H9 (cell line): ENCODE results near the gene GADD45A. TPM values are rescaled to one million over a fixed set of nuclear protein-coding genes. Genes with fewer than 3 reads are reported as not detected.

Source experiments
- DNase-seq: peaks from one replicate; pipeline ENCODE4 v3.0.0-alpha.2; 2017
- H2AFZ ChIP-seq: one replicate; pipeline ENCODE4 v1.6.1; 2013; ENCODE audit warnings: mild to moderate bottlenecking, low read length, control low read depth, moderate library complexity
- H2AK5ac ChIP-seq: 2 replicates; pipeline ENCODE4 v1.6.1; 2013; ENCODE audit warnings: low read length, control low read depth, mixed read lengths; ENCODE audit not compliant: insufficient read length
- H2BK120ac ChIP-seq: one replicate; pipeline ENCODE4 v1.6.1; 2013; ENCODE audit warnings: low read depth, mild to moderate bottlenecking, low read length, control low read depth, inconsistent platforms; ENCODE audit not compliant: poor library complexity, severe bottlenecking
- H2BK12ac ChIP-seq: 2 replicates; pipeline ENCODE4 v1.6.1; 2013; ENCODE audit warnings: low read length, control low read depth, mixed read lengths, low read depth; ENCODE audit not compliant: insufficient read length
- H2BK15ac ChIP-seq: 2 replicates; pipeline ENCODE4 v1.6.1; 2013; ENCODE audit warnings: low read depth, low read length, control low read depth
- H2BK20ac ChIP-seq: one replicate; pipeline ENCODE4 v1.6.1; 2013; ENCODE audit warnings: low read depth, mild to moderate bottlenecking, low read length, control low read depth, inconsistent platforms; ENCODE audit not compliant: poor library complexity, severe bottlenecking
- H2BK5ac ChIP-seq: 2 replicates; pipeline ENCODE4 v1.6.1; 2013; ENCODE audit warnings: low read length, control low read depth, mixed read lengths; ENCODE audit not compliant: insufficient read length
- H3K14ac ChIP-seq: 2 replicates; pipeline ENCODE4 v1.6.1; 2013; ENCODE audit warnings: low read length, control low read depth; ENCODE audit not compliant: insufficient read depth
- H3K18ac ChIP-seq: 2 replicates; pipeline ENCODE4 v1.6.1; 2013; ENCODE audit warnings: low read depth, mild to moderate bottlenecking, mixed read lengths, low read length, control low read depth; ENCODE audit not compliant: insufficient read length
- H3K23ac ChIP-seq: 2 replicates; pipeline ENCODE4 v1.6.1; 2013; ENCODE audit warnings: low read length, control low read depth, mixed read lengths, low read depth; ENCODE audit not compliant: insufficient read length
- H3K23me2 ChIP-seq: 2 replicates; pipeline ENCODE4 v1.6.1; 2013; ENCODE audit warnings: low read depth, mild to moderate bottlenecking, mixed read lengths, low read length, control low read depth; ENCODE audit not compliant: insufficient read length, poor library complexity, severe bottlenecking
- H3K27ac ChIP-seq: 2 replicates; pipeline ENCODE4 v1.5.1; 2013; ENCODE audit warnings: low read length, control low read depth, mixed read lengths, low read depth; ENCODE audit not compliant: insufficient read length
- H3K27me3 ChIP-seq: 2 replicates; pipeline ENCODE4 v1.6.1; 2013; ENCODE audit warnings: low read length, control low read depth, inconsistent platforms; ENCODE audit not compliant: insufficient read depth
- H3K4ac ChIP-seq: 2 replicates; pipeline ENCODE4 v1.6.1; 2013; ENCODE audit warnings: low read depth, mild to moderate bottlenecking, control low read depth, inconsistent platforms, low read length, moderate library complexity
- H3K4me1 ChIP-seq: 2 replicates; pipeline ENCODE4 v1.6.1; 2013; ENCODE audit warnings: low read length, control low read depth, inconsistent platforms; ENCODE audit not compliant: insufficient read depth
- H3K4me2 ChIP-seq: 2 replicates; pipeline ENCODE4 v1.6.1; 2013; ENCODE audit warnings: low read length, control low read depth, mixed read lengths; ENCODE audit not compliant: insufficient read length, insufficient read depth
- H3K56ac ChIP-seq: 2 replicates; pipeline ENCODE4 v1.6.1; 2013; ENCODE audit warnings: low read depth, mild to moderate bottlenecking, mixed read lengths, low read length, control low read depth; ENCODE audit not compliant: insufficient read length
- H3K79me1 ChIP-seq: 2 replicates; pipeline ENCODE4 v1.6.1; 2013; ENCODE audit warnings: low read depth, mild to moderate bottlenecking, moderate library complexity, low read length, control low read depth, inconsistent platforms; ENCODE audit not compliant: insufficient read depth, poor library complexity, severe bottlenecking
- H3K79me2 ChIP-seq: 2 replicates; pipeline ENCODE4 v1.6.1; 2013; ENCODE audit warnings: low read length, control low read depth, inconsistent platforms; ENCODE audit not compliant: insufficient read depth
- H3K9ac ChIP-seq: 2 replicates; pipeline ENCODE4 v1.6.1; 2013; ENCODE audit warnings: low read length, control low read depth, mixed read lengths; ENCODE audit not compliant: insufficient read length; ENCODE audit errors: extremely low read depth
- H3K9me3 ChIP-seq: one replicate; pipeline ENCODE4 v1.6.1; 2013; ENCODE audit warnings: low read depth, low read length, inconsistent platforms; ENCODE audit not compliant: control insufficient read depth
- H3T11ph ChIP-seq: one replicate; pipeline ENCODE4 v1.6.1; 2013; ENCODE audit warnings: mild to moderate bottlenecking, low read length, control low read depth, inconsistent platforms
- H4K20me1 ChIP-seq: one replicate; pipeline ENCODE4 v1.6.1; 2013; ENCODE audit not compliant: control insufficient read depth, insufficient read length, insufficient read depth
- H4K5ac ChIP-seq: 2 replicates; pipeline ENCODE4 v1.6.1; 2013; ENCODE audit warnings: low read depth, mild to moderate bottlenecking, mixed read lengths, low read length, control low read depth; ENCODE audit not compliant: insufficient read length
- H4K8ac ChIP-seq: replicated peaks from 2 replicates; pipeline ENCODE4 v1.6.1; 2013; ENCODE audit warnings: low read length, control low read depth, mixed read lengths, low read depth; ENCODE audit not compliant: insufficient read length
- H4K91ac ChIP-seq: 2 replicates; pipeline ENCODE4 v1.6.1; 2013; ENCODE audit warnings: low read depth, mild to moderate bottlenecking, moderate library complexity, mixed read lengths, low read length, control low read depth; ENCODE audit not compliant: insufficient read length
- H3K27ac Mint-ChIP-seq, 3 experiments: 2 replicates in 2 of 3; 3 replicates in 1 of 3; pipeline ENCODE4 v1.8.0; 2020 to 2021; ENCODE audit warnings: mixed read lengths in 3 of 3, mild to moderate bottlenecking in 1 of 3, moderate library complexity in 1 of 3
- H3K27me3 Mint-ChIP-seq: 2 replicates; pipeline ENCODE4 v1.8.0; 2021; ENCODE audit warnings: low read depth, mild to moderate bottlenecking, moderate library complexity, mixed read lengths
- H3K36me3 Mint-ChIP-seq, 3 experiments: 2 replicates in 2 of 3; 3 replicates in 1 of 3; pipeline ENCODE4 v1.8.0; 2020 to 2021; ENCODE audit warnings: low read depth in 3 of 3, mixed read lengths in 3 of 3; ENCODE audit not compliant: insufficient read depth in 1 of 3
- H3K4me1 Mint-ChIP-seq, 2 experiments: 2 replicates each; pipeline ENCODE4 v1.8.0; 2020; ENCODE audit warnings: mixed read lengths in 2 of 2
- H3K4me3 Mint-ChIP-seq, 2 experiments: 2 replicates in 1 of 2; 3 replicates in 1 of 2; pipeline ENCODE4 v1.8.0; 2020 to 2021; ENCODE audit warnings: mild to moderate bottlenecking in 2 of 2, mixed read lengths in 2 of 2, moderate library complexity in 1 of 2
- H3K9me3 Mint-ChIP-seq, 2 experiments: 2 replicates in 1 of 2; 3 replicates in 1 of 2; pipeline ENCODE4 v1.8.0; 2020; ENCODE audit warnings: mild to moderate bottlenecking in 2 of 2, mixed read lengths in 2 of 2, moderate library complexity in 1 of 2
- CTCF ChIP-seq: fragments of 200-600 bp; sonication (generic); conservative IDR thresholded peaks from 3 replicates; pipeline ENCODE4 v1.8.0; 2021; ENCODE audit warnings: antibody characterized with exemption, mild to moderate bottlenecking
- WGBS: extraction: QIAGEN DNeasy Blood & Tissue Kit; methylation state at CpG from one replicate; pipeline ENCODE4 v1.1.7; 2013; ENCODE audit warnings: missing lambda C conversion rate, low lambda C conversion rate, mixed read lengths; ENCODE audit not compliant: insufficient read length; ENCODE audit errors: extremely low coverage; 5-methylcytosine and 5-hydroxymethylcytosine counted together
- total RNA-seq: library from RNA; stranded (reverse); gene quantifications from 2 replicates; pipeline ENCODE4 v1.2.1, GENCODE V29; 2021

GADD45A gene
- total RNA-seq, 1 experiment from 2014 or later = 22.8 TPM

- no peak overlapping the region for H3K27ac Mint-ChIP-seq
- Histone ChIP-seq H3K4me1 (peaks cover under 1% of the 10 kb centered on the region; the same call in 1 of the 2 replicates), H2AFZ (no peak overlapping the region), H3K27ac (no peak overlapping the region), H2BK15ac (no peak overlapping the region), H4K20me1 (no peaks in the 10 kb centered on the region), H4K8ac (no peak overlapping the region), H3K79me1 (no peaks in the 10 kb centered on the region), H4K5ac (no peak overlapping the region), H4K91ac (no peak overlapping the region), H3K14ac (no peak overlapping the region), H3K4me2 (no peak overlapping the region), H3K9me3 (no peaks in the 10 kb centered on the region), H3K23me2 (no peaks in the 10 kb centered on the region), H3K4ac (no peak overlapping the region), H3T11ph (no peak overlapping the region), H3K23ac (no peak overlapping the region), H2BK20ac (no peak overlapping the region), H3K18ac (no peak overlapping the region), H2BK120ac (no peak overlapping the region), H2BK12ac (no peak overlapping the region), H2BK5ac (no peak overlapping the region), H2AK5ac (no peak overlapping the region), H3K9ac (no peak overlapping the region), H3K79me2 (no peaks in the 10 kb centered on the region), H3K27me3 (no peaks in the 10 kb centered on the region), H3K56ac (no peak overlapping the region)
- no CpG with 5 or more reads among the region's 3 CpGs for WGBS
- no peak for DNase-seq
- H3K4me1 Mint-ChIP-seq = peaks cover 7 to 8% of the 10 kb centered on the region in 2 experiments
- no peak for TF ChIP-seq CTCF
- H3K27me3 Mint-ChIP-seq = no peaks in the 10 kb centered on the region; the same call in 1 of the 2 replicates
- H3K36me3 Mint-ChIP-seq = no peaks in the 10 kb centered on the region
- no peaks in the 10 kb centered on the region for H3K9me3 Mint-ChIP-seq
- H3K4me3 Mint-ChIP-seq = no peak overlapping the region
These were observed 40.4 kb upstream of the GADD45A start for GRCh38 chr1:67644566-67644965.
